Loucy (cell line): ENCODE data around the gene CNN2.

ENCODE experiments used
- H2AFZ ChIP-seq: fragments of 200-600 bp; sonication (generic); 2 replicates; pipeline ENCODE4 v1.6.0; 2016; ENCODE audit warnings: antibody characterized with exemption, mild to moderate bottlenecking, low read length, moderate library complexity
- H3F3A ChIP-seq: fragments of 200-600 bp; 2 replicates; pipeline ENCODE4 v1.6.0; 2016; ENCODE audit warnings: antibody characterized with exemption, low read depth, mild to moderate bottlenecking
- H3K27me3 ChIP-seq: fragments of 200-600 bp; sonication (generic); 2 replicates; pipeline ENCODE4 v1.6.1; 2014; ENCODE audit warnings: low read length, mild to moderate bottlenecking; ENCODE audit not compliant: insufficient read depth, poor library complexity, severe bottlenecking
- H3K36me3 ChIP-seq: fragments of 200-600 bp; sonication (generic); 2 replicates; pipeline ENCODE4 v1.6.1; 2016; ENCODE audit warnings: low read length; ENCODE audit not compliant: insufficient read depth
- H3K4me1 ChIP-seq: fragments of 200-600 bp; sonication (generic); 2 replicates; pipeline ENCODE4 v1.5.1; 2014; ENCODE audit warnings: low read length, mild to moderate bottlenecking; ENCODE audit not compliant: insufficient read depth, poor library complexity, severe bottlenecking
- H3K4me2 ChIP-seq: fragments of 200-600 bp; sonication (generic); 2 replicates; pipeline ENCODE4 v1.6.0; 2014; ENCODE audit warnings: antibody characterized with exemption, low read length, low read depth, mild to moderate bottlenecking; ENCODE audit not compliant: poor library complexity, severe bottlenecking
- H3K4me3 ChIP-seq: fragments of 200-600 bp; sonication (generic); 2 replicates; pipeline ENCODE4 v1.5.1; 2014; ENCODE audit warnings: low read length, mild to moderate bottlenecking, mixed read lengths; ENCODE audit not compliant: poor library complexity, severe bottlenecking
- H3K79me2 ChIP-seq: fragments of 200-600 bp; sonication (generic); 2 replicates; pipeline ENCODE4 v1.6.1; 2014; ENCODE audit warnings: low read length; ENCODE audit not compliant: insufficient read depth
- H3K9ac ChIP-seq: fragments of 200-600 bp; sonication (generic); 2 replicates; pipeline ENCODE4 v1.6.0; 2014; ENCODE audit warnings: mild to moderate bottlenecking, low read depth, low read length, moderate library complexity; ENCODE audit not compliant: poor library complexity, severe bottlenecking
- H3K9me2 ChIP-seq: fragments of 200-600 bp; sonication (generic); replicated peaks from 2 replicates; pipeline ENCODE4 v1.6.1; 2016; ENCODE audit warnings: low read depth, low read length, mixed read lengths
- H3K9me3 ChIP-seq: fragments of 200-600 bp; sonication (generic); 2 replicates; pipeline ENCODE4 v1.6.1; 2014; ENCODE audit warnings: mild to moderate bottlenecking, antibody characterized with exemption, low read length, low read depth; ENCODE audit not compliant: insufficient read depth
- H4K20me1 ChIP-seq: fragments of 200-600 bp; sonication (generic); 2 replicates; pipeline ENCODE4 v1.6.0; 2014; ENCODE audit warnings: antibody characterized with exemption, low read length, mild to moderate bottlenecking; ENCODE audit not compliant: insufficient read depth, poor library complexity, severe bottlenecking
- CTCF ChIP-seq: fragments of 200-600 bp; sonication (generic); conservative IDR thresholded peaks from 2 replicates; pipeline ENCODE4 v1.5.1; 2014; ENCODE audit warnings: mild to moderate bottlenecking, antibody characterized with exemption, low read length
- EZH2phosphoT487 ChIP-seq: fragments of 200-600 bp; IDR thresholded peaks from 2 replicates; pipeline ENCODE4 v1.6.1; 2018; ENCODE audit warnings: antibody characterized with exemption, mild to moderate bottlenecking, moderate library complexity, borderline replicate concordance

The CNN2 gene

DNA sequence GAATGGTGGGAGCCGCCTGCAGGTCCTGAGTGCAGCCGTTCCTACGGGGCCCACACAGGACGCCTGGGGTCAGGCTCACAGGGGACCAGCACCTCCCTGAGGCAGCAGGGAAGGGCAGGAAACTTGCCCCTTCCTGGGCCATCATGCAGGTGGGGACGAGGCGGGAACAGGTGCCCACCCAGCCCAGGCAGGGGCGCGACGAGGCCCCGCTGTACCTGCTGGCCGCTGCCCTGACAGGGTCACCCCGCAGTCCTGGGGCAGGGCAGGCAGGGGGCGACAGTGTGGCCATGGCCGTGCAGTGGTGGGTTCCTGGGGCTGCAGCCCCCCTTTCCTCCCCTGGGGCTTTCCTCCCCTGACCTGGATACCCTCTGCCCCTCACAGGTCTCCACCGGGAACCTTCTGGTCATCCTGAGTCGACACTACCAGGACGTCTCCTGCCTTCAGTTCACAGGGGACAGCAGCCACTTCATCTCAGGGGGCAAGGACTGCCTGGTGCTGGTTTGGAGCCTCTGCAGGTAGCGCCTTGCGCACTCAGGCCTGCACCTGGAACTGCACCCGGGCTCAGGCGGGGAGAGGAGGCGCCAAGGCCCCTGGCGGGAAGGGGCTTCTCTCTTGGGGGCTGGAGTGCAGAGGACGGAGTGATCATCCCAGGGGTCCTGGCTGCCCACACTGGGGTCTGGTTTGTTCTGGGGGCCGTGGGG is 36.9 kb upstream of the CNN2 start:
- Histone ChIP-seq H3K9me2 (no peaks in the 10 kb centered on the region), H3F3A (no peaks in the 10 kb centered on the region; the same call in 1 of the 2 replicates), H4K20me1 (no peaks in the 10 kb centered on the region), H2AFZ (no peak overlapping the region), H3K4me1 (peaks cover 11% of the 10 kb centered on the region), H3K9ac (no peak overlapping the region), H3K27me3 (no peaks in the 10 kb centered on the region), H3K4me3 (no peak overlapping the region), H3K36me3 (no peaks in the 10 kb centered on the region; the same call in 1 of the 2 replicates), H3K79me2 (peaks cover 17% of the 10 kb centered on the region), H3K4me2 (no peak overlapping the region), H3K9me3 (no peaks in the 10 kb centered on the region)
- TF ChIP-seq CTCF (peak; percentile 37), EZH2phosphoT487 (no peak)

GRCh38 chr19:990119-990571 is 36.3 kb upstream of the CNN2 start:
- Histone ChIP-seq H4K20me1 (no peaks in the 10 kb centered on the region), H3K4me1 (peaks cover 7% of the 10 kb centered on the region)

GRCh38 chr19:990746-991145 is 35.7 kb upstream of the CNN2 start:
- peaks cover 1% of the 10 kb centered on the region for H3K4me1 ChIP-seq
- H3K4me3 ChIP-seq, result no peak overlapping the region
- no peaks in the 10 kb centered on the region for H4K20me1 ChIP-seq
- no peak overlapping the region for H3K9ac ChIP-seq
- H3K27me3 ChIP-seq, result no peaks in the 10 kb centered on the region
- H3K9me2 ChIP-seq, result no peaks in the 10 kb centered on the region
- TF ChIP-seq EZH2phosphoT487 (no peak), CTCF (no peak)
- H2AFZ ChIP-seq, result no peak overlapping the region
- no peak overlapping the region for H3K4me2 ChIP-seq
- H3K79me2 ChIP-seq, result peaks cover 5% of the 10 kb centered on the region; the same call in 1 of the 2 replicates
- no peaks in the 10 kb centered on the region for H3K9me3 ChIP-seq
- H3K36me3 ChIP-seq, result no peaks in the 10 kb centered on the region; the same call in 1 of the 2 replicates
- no peaks in the 10 kb centered on the region; the same call in 1 of the 2 replicates for H3F3A ChIP-seq

More at GRCh38 chr19:990119-990571, 36.3 kb upstream of the CNN2 start:
- Histone ChIP-seq H2AFZ (no peak overlapping the region), H3K9me2 (no peaks in the 10 kb centered on the region), H3F3A (no peaks in the 10 kb centered on the region; the same call in 1 of the 2 replicates), H3K27me3 (no peaks in the 10 kb centered on the region), H3K4me2 (no peak overlapping the region), H3K36me3 (no peaks in the 10 kb centered on the region; the same call in 1 of the 2 replicates), H3K9me3 (no peaks in the 10 kb centered on the region), H3K79me2 (peaks cover 11% of the 10 kb centered on the region), H3K4me3 (no peak overlapping the region), H3K9ac (no peak overlapping the region)
- TF ChIP-seq EZH2phosphoT487 (no peak), CTCF (no peak)
